ELR (cell line): ENCODE data around the gene SLC16A10.
A peak's percentile ranks its signal among the peaks of the same experiment; 100 is the strongest.
"Not testable (repeated sequence)": the region's sequence is repeated elsewhere in the genome, so short reads cannot be mapped to it uniquely, and the experiment has no call there.

Experiments used
- DNase-seq: peaks from one replicate; pipeline ENCODE4 v3.0.0-alpha.2; 2015; ENCODE audit warnings: low read depth

Gene SLC16A10

GRCh38 chr6:111087871-111088667 is 766 bp downstream of the SLC16A10 start:
- DNase-seq, result peak; percentile 32

GRCh38 chr6:111088668-111089003 is 1.3 kb downstream of the SLC16A10 start:
- DNase-seq, result no peak

- no peak for DNase-seq
Observed at GRCh38 chr6:111090766-111091165, 3.5 kb downstream of the SLC16A10 start.

GRCh38 chr6:111091987-111092386 is 4.7 kb downstream of the SLC16A10 start:
- DNase-seq, result no peak

- DNase-seq, result not testable (repeated sequence)
Observed at GRCh38 chr6:111095488-111095887, 8.2 kb downstream of the SLC16A10 start.

- DNase-seq, result no peak
Observed at GRCh38 chr6:111096246-111096645, 8.9 kb downstream of the SLC16A10 start.

GRCh38 chr6:111098597-111098996 is 11.3 kb downstream of the SLC16A10 start:
- no peak for DNase-seq

GRCh38 chr6:111101987-111102386 is 14.7 kb downstream of the SLC16A10 start:
- DNase-seq, result no peak

GRCh38 chr6:111105578-111105977 is 18.3 kb downstream of the SLC16A10 start:
- DNase-seq, result peak; percentile 86

GRCh38 chr6:111107589-111107988 is 20.3 kb downstream of the SLC16A10 start:
- DNase-seq, result no peak

- no peak for DNase-seq
Observed at GRCh38 chr6:111110036-111110435, 22.7 kb downstream of the SLC16A10 start.

GRCh38 chr6:111113336-111114086 is 26.2 kb downstream of the SLC16A10 start:
- peak; percentile 41 for DNase-seq

- no peak for DNase-seq
Observed at GRCh38 chr6:111114087-111114443, 26.8 kb downstream of the SLC16A10 start.

- peak; percentile 28 for DNase-seq
Observed at GRCh38 chr6:111114482-111114881, 27.2 kb downstream of the SLC16A10 start.

GRCh38 chr6:111118826-111119225 is 31.5 kb downstream of the SLC16A10 start:
- peak; percentile 10 for DNase-seq

- DNase-seq, result no peak
Observed at GRCh38 chr6:111119571-111120329, 32.4 kb downstream of the SLC16A10 start.

- no peak for DNase-seq
Observed at GRCh38 chr6:111121789-111122350, 34.6 kb downstream of the SLC16A10 start.

GRCh38 chr6:111122458-111123286 is 35.4 kb downstream of the SLC16A10 start:
- no peak for DNase-seq

GRCh38 chr6:111124406-111124805 is 37.1 kb downstream of the SLC16A10 start:
- DNase-seq, result no peak

GRCh38 chr6:111129013-111129412 is 41.7 kb downstream of the SLC16A10 start:
- DNase-seq, result no peak

- DNase-seq, result not testable (repeated sequence)
Observed at GRCh38 chr6:111131018-111131417, 43.7 kb downstream of the SLC16A10 start.
